Small intestine (tissue), 7 donors: ENCODE data around the gene LPCAT2. TPM values are rescaled to one million over a fixed set of nuclear protein-coding genes. Genes with fewer than 3 reads are reported as not detected.

Experiments
- DNase-seq, 2 donors: peaks; one replicate each; pipeline versions ENCODE4 v3.0.0 to v3.0.0-alpha.2; 2013
- FAIRE-seq: peaks from 2 replicates; lab custom pipeline; 2012; peaks lifted over from hg19 to GRCh38; lab: Jason Lieb, UNC
- H3K27ac ChIP-seq, 3 donors: one replicate each; pipeline ENCODE4 v1.5.1; 2013; ENCODE audit warnings: low read length in 2 of 3, mild to moderate bottlenecking in 2 of 3, control low read depth in 1 of 3, inconsistent platforms in 1 of 3, low read depth in 1 of 3, moderate library complexity in 1 of 3
- H3K27me3 ChIP-seq, 3 donors: one replicate each; pipeline ENCODE4 v1.6.1; 2013; ENCODE audit warnings: low read length in 3 of 3, inconsistent platforms in 1 of 3; ENCODE audit not compliant: control insufficient read depth in 3 of 3, insufficient read depth in 3 of 3
- H3K36me3 ChIP-seq, 3 donors: one replicate each; pipeline ENCODE4 v1.6.1; 2013; ENCODE audit warnings: low read length in 3 of 3, inconsistent platforms in 1 of 3, low read depth in 1 of 3, mild to moderate bottlenecking in 1 of 3, moderate library complexity in 1 of 3; ENCODE audit not compliant: control insufficient read depth in 3 of 3, insufficient read depth in 2 of 3
- H3K4me1 ChIP-seq, 3 donors: one replicate each; pipeline ENCODE4 v1.6.1; 2013; ENCODE audit warnings: low read length in 2 of 3, inconsistent platforms in 1 of 3, low read depth in 1 of 3, mild to moderate bottlenecking in 1 of 3, moderate library complexity in 1 of 3; ENCODE audit not compliant: control insufficient read depth in 3 of 3, insufficient read depth in 2 of 3
- H3K4me3 ChIP-seq, 3 donors: one replicate each; pipeline ENCODE4 v1.5.1; 2013; ENCODE audit warnings: low read length in 3 of 3, control low read depth in 1 of 3, inconsistent platforms in 1 of 3, low read depth in 1 of 3, mild to moderate bottlenecking in 1 of 3, moderate library complexity in 1 of 3
- H3K9me3 ChIP-seq, 2 donors: one replicate each; pipeline ENCODE4 v1.6.1; 2013; ENCODE audit warnings: low read depth in 1 of 2, low read length in 1 of 2; ENCODE audit not compliant: control insufficient read depth in 2 of 2, insufficient read depth in 1 of 2
- WGBS, 3 donors: extraction: QIAGEN DNeasy Blood & Tissue Kit; methylation state at CpG; one replicate each; pipeline ENCODE4 v1.1.7; 2013; 5-methylcytosine and 5-hydroxymethylcytosine counted together
- polyA plus RNA-seq, 4 donors: library from polyadenylated mRNA; stranded (reverse) in 3 of 4; unstranded in 1 of 4; fragments of 200-250 nt in 3 of 4; fragments of 120-200 nt in 1 of 4; gene quantifications; one replicate each; pipeline versions ENCODE4 v1.2.1 to v1.2.3, GENCODE V29; 2013
- donor health status: healthy with polysubstance abuse.
- donor health status: control.
- donor health status: control.
- donor health status: Bipolar disorder and iron deficiency.
- donor health status: healthy.

The LPCAT2 gene
- polyA plus RNA-seq, 4 donors: 1.3 to 8.6 (median 4.9) TPM

- Histone ChIP-seq H3K27me3 (no peaks in the 10 kb centered on the region), H3K9me3 (no peaks in the 10 kb centered on the region), H3K4me1 (no peaks in the 10 kb centered on the region), H3K27ac (no peak overlapping the region), H3K36me3 (no peaks in the 10 kb centered on the region), H3K4me3 (no peak overlapping the region)
- DNase-seq (no peak), FAIRE-seq (no peak)
These were observed 50.4 kb downstream of the LPCAT2 start for GRCh38 chr16:55559233-55559632.

GRCh38 chr16:55559933-55560516 is 51.2 kb downstream of the LPCAT2 start:
- no peaks in the 10 kb centered on the region for H3K9me3 ChIP-seq
- H3K4me1 ChIP-seq: no peaks in the 10 kb centered on the region
- no peak overlapping the region for H3K27ac ChIP-seq
- H3K27me3 ChIP-seq: no peaks in the 10 kb centered on the region
- FAIRE-seq (no peak), DNase-seq (no peak)
- no peaks in the 10 kb centered on the region for H3K36me3 ChIP-seq
- H3K4me3 ChIP-seq: no peak overlapping the region
- WGBS, 3 donors: 66 to 76% (median 66%) methylated on average over 1 of the region's 1 CpG

GRCh38 chr16:55561319-55561848 is 52.5 kb downstream of the LPCAT2 start:
- Histone ChIP-seq H3K27ac (no peak overlapping the region), H3K4me3 (no peak overlapping the region), H3K36me3 (no peaks in the 10 kb centered on the region), H3K9me3 (no peaks in the 10 kb centered on the region), H3K27me3 (no peaks in the 10 kb centered on the region), H3K4me1 (no peaks in the 10 kb centered on the region)
- 80 to 88% (median 85%) methylated on average over 2 of the region's 2 CpGs for WGBS, 3 donors
- no peak for FAIRE-seq
- DNase-seq: no peak

GRCh38 chr16:55562936-55563335 is 54.1 kb downstream of the LPCAT2 start:
- Histone ChIP-seq H3K9me3 (no peaks in the 10 kb centered on the region), H3K36me3 (no peaks in the 10 kb centered on the region), H3K27me3 (no peaks in the 10 kb centered on the region), H3K27ac (no peak overlapping the region), H3K4me3 (no peak overlapping the region), H3K4me1 (no peaks in the 10 kb centered on the region)
- DNase-seq (no peak), FAIRE-seq (no peak)
- WGBS, 3 donors: 93 to 98% (median 95%) methylated on average over 1 of the region's 1 CpG

- H3K4me3 ChIP-seq: no peak overlapping the region
- 86 to 91% (median 86%) methylated on average over 2 of the region's 2 CpGs for WGBS, 3 donors
- no peak overlapping the region for H3K27ac ChIP-seq
- H3K9me3 ChIP-seq: no peaks in the 10 kb centered on the region
- FAIRE-seq (no peak), DNase-seq (no peak)
- H3K27me3 ChIP-seq: no peaks in the 10 kb centered on the region
- no peaks in the 10 kb centered on the region for H3K36me3 ChIP-seq
- no peaks in the 10 kb centered on the region for H3K4me1 ChIP-seq
These were observed 54.9 kb downstream of the LPCAT2 start for GRCh38 chr16:55563797-55564196.

GRCh38 chr16:55565086-55565485 is 56.2 kb downstream of the LPCAT2 start:
- DNase-seq (no peak), FAIRE-seq (no peak)
- Histone ChIP-seq H3K27me3 (no peaks in the 10 kb centered on the region), H3K4me1 (no peaks in the 10 kb centered on the region), H3K27ac (no peak overlapping the region), H3K4me3 (no peak overlapping the region), H3K9me3 (no peaks in the 10 kb centered on the region), H3K36me3 (no peaks in the 10 kb centered on the region)
- 73 to 87% (median 82%) methylated on average over 1 of the region's 1 CpG for WGBS, 3 donors

GRCh38 chr16:55566432-55567175 is 57.7 kb downstream of the LPCAT2 start, which contains the start of gene CAPNS2:
CAPNS2 (plus strand) TSS chr16:55566684; CDS start chr16:55566757, 73 bp downstream.
- Histone ChIP-seq H3K27me3 (no peaks in the 10 kb centered on the region), H3K4me1 (no peaks in the 10 kb centered on the region), H3K36me3 (no peaks in the 10 kb centered on the region), H3K9me3 (no peaks in the 10 kb centered on the region), H3K4me3 (no peak within 1 kb of the TSS), H3K27ac (no peak within 1 kb of the TSS)
- DNase-seq: no peak
- no peak for FAIRE-seq
- WGBS, 3 donors: 90 to 95% (median 94%) methylated on average over 9 of the region's 9 CpGs

GRCh38 chr16:55567382-55567781 is 58.5 kb downstream of the LPCAT2 start:
- Histone ChIP-seq H3K4me3 (no peak overlapping the region), H3K36me3 (no peaks in the 10 kb centered on the region), H3K9me3 (no peaks in the 10 kb centered on the region), H3K27ac (no peak overlapping the region), H3K27me3 (no peaks in the 10 kb centered on the region), H3K4me1 (no peaks in the 10 kb centered on the region)
- DNase-seq (no peak), FAIRE-seq (no peak)
- 79 to 86% (median 85%) methylated on average over 3 of the region's 3 CpGs for WGBS, 3 donors
